ENCODE data around the gene PKN2.

DNA sequence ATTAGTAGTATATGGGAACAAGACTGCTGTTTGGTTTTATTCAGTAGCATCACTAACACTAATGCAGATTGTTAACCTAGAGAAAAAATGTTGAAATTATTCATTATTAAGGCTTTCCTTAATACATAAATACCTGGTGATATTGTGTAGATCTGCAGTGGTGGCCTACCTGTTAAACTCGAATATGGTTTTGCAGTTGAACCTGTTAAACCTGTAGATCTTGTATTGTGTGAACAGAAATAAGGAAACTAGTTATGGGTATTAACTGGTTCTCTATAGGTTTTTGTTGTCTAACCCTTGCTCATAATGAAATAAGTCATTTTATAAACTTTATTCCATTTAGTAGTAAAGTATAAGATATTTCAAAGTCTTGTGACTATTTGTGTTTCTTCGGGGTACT lies 23.9 kb downstream of the PKN2 start:
- TF ChIP-seq CTCF (IDR thresholded peaks at IDR 0.05 in 4 of 5, conservative IDR thresholded peaks at IDR 0.05 in 1 of 5) (no peak), POLR2A (IDR thresholded peaks at IDR 0.05) (no peak)

All from gastrocnemius medialis (tissue), 4 donors.